Caco-2 (cell line): Measurements from ENCODE around the gene GPR15. TPM values are rescaled to one million over a fixed set of nuclear protein-coding genes. Genes with fewer than 3 reads are reported as not detected.

Source experiments
- BruUV-seq: library from RNA; stranded (reverse); fragments of 400-500 nt; replicated peaks from 2 replicates; lab custom pipeline; 2021; lab: Mats Ljungman, UMichigan
- CTCF ChIA-PET: fragments of 300-600 bp; sonication (Branson Sonifier 250); formaldehyde crosslinking; loops from one replicate; lab custom pipeline; 2022; ENCODE audit warnings: antibody characterized with exemption; lab: Charles Lee
- POLR2A ChIA-PET: fragments of 300-600 bp; sonication (Branson Sonifier 250); formaldehyde crosslinking; loops from one replicate; lab custom pipeline; 2022; ENCODE audit warnings: antibody characterized with exemption; lab: Charles Lee
- DNase-seq, 2 experiments: peaks; one replicate each; pipeline versions ENCODE4 v3.0.0 to v3.0.0-alpha.2; 2020 to 2022
- H3K27me3 ChIP-seq: replicated peaks from 2 replicates; pipeline ENCODE4 v1.6.0; 2011; ENCODE audit warnings: low read length; ENCODE audit not compliant: control insufficient read depth, insufficient read depth
- H3K36me3 ChIP-seq: 2 replicates; pipeline ENCODE4 v1.5.1; 2011; ENCODE audit warnings: low read length; ENCODE audit not compliant: control insufficient read depth, insufficient read depth
- H3K4me1 ChIP-seq: fragments of 250-450 bp; sonication (Bioruptor Pico); 2 replicates; pipeline ENCODE4 v1.5.1; 2020; ENCODE audit warnings: mild to moderate bottlenecking
- H3K4me3 ChIP-seq: 2 replicates; pipeline ENCODE4 v1.5.1; 2011; ENCODE audit warnings: low read depth, mild to moderate bottlenecking, control low read depth, low read length
- H3K9me3 ChIP-seq: fragments of 250-450 bp; sonication (Bioruptor Pico); 2 replicates; pipeline ENCODE4 v1.5.1; 2020; ENCODE audit warnings: mild to moderate bottlenecking, moderate library complexity
- H3K27ac Mint-ChIP-seq: one replicate; pipeline ENCODE4 v1.8.0; 2022; ENCODE audit warnings: mixed read lengths; ENCODE audit not compliant: unreplicated experiment
- H3K27me3 Mint-ChIP-seq: one replicate; pipeline ENCODE4 v1.8.0; 2022; ENCODE audit warnings: mixed read lengths; ENCODE audit not compliant: insufficient read depth, unreplicated experiment
- H3K36me3 Mint-ChIP-seq: one replicate; pipeline ENCODE4 v1.8.0; 2022; ENCODE audit warnings: mild to moderate bottlenecking, mixed read lengths; ENCODE audit not compliant: insufficient read depth, unreplicated experiment
- H3K4me1 Mint-ChIP-seq: one replicate; pipeline ENCODE4 v1.8.0; 2022; ENCODE audit warnings: low read depth, mixed read lengths; ENCODE audit not compliant: unreplicated experiment
- H3K4me3 Mint-ChIP-seq: one replicate; pipeline ENCODE4 v1.8.0; 2022; ENCODE audit warnings: mild to moderate bottlenecking, moderate library complexity, mixed read lengths; ENCODE audit not compliant: unreplicated experiment
- H3K9me3 Mint-ChIP-seq: one replicate; pipeline ENCODE4 v1.8.0; 2022; ENCODE audit warnings: mixed read lengths; ENCODE audit not compliant: unreplicated experiment
- intact Hi-C: fragments of 100-400 bp; cut with micrococcal nuclease; formaldehyde crosslinking; loops from one replicate; pipeline ENCODE4 v1.10.0; 2022; ENCODE audit not compliant: unreplicated experiment
- total RNA-seq: library from RNA; stranded (reverse); gene quantifications from 2 replicates; pipeline ENCODE4 v1.2.3, GENCODE V29; 2022
- TF ChIP-seq, protein P1 (sequence below), 2 experiments: fragments of 200-600 bp in 1 of 2; IDR thresholded peaks; 1 replicate in 1 of 2; 2 replicates in 1 of 2; pipeline versions ENCODE4 v1.5.1 to v1.8.0; 2011 to 2022; ENCODE audit warnings: antibody characterized with exemption in 1 of 2, control low read depth in 1 of 2, inconsistent platforms in 1 of 2, low read depth in 1 of 2, low read length in 1 of 2, mild to moderate bottlenecking in 1 of 2, moderate library complexity in 1 of 2; ENCODE audit not compliant: insufficient read depth in 1 of 2, severe bottlenecking in 1 of 2, unreplicated experiment in 1 of 2

GPR15 gene
- total RNA-seq, 1 experiment from 2014 or later, result not detected

DNA sequence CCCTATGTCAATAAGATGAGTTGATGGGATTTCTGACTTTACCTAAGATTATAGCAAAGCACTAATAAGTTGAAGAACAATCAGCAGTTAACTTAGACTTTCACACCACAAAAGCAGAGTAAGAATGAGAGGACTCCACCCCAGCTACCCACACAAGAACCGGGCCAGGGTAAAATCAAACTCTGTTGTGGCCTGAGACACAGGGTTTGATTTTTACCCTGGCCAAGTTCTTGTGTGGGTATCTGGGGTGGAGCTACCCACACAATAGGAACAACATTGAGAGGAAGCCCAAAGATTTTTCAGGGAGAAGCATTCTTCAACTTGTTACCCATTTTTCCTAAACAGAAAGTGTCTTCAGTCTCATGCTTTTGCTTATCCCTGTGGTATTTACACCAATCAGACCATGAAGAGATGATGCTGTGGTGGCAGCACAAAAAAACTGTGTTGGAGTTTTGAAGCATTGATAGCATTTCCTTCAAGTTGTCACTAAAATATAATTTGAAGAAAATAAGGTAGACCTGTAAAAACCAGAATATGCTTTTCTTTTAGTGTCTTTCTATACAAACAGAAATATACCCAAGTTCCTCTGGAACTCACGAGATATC lies 36.0 kb downstream of the GPR15 start:
- intact Hi-C loops, result no loop called here
- POLR2A ChIA-PET, result no interaction called here
- no peaks in the 10 kb centered on the region for H3K4me1 ChIP-seq
- H3K27ac Mint-ChIP-seq, result no peak overlapping the region
- H3K36me3 ChIP-seq, result no peaks in the 10 kb centered on the region
- no peaks in the 10 kb centered on the region for H3K27me3 Mint-ChIP-seq
- H3K36me3 Mint-ChIP-seq, result no peaks in the 10 kb centered on the region
- TF ChIP-seq, protein P1, sequence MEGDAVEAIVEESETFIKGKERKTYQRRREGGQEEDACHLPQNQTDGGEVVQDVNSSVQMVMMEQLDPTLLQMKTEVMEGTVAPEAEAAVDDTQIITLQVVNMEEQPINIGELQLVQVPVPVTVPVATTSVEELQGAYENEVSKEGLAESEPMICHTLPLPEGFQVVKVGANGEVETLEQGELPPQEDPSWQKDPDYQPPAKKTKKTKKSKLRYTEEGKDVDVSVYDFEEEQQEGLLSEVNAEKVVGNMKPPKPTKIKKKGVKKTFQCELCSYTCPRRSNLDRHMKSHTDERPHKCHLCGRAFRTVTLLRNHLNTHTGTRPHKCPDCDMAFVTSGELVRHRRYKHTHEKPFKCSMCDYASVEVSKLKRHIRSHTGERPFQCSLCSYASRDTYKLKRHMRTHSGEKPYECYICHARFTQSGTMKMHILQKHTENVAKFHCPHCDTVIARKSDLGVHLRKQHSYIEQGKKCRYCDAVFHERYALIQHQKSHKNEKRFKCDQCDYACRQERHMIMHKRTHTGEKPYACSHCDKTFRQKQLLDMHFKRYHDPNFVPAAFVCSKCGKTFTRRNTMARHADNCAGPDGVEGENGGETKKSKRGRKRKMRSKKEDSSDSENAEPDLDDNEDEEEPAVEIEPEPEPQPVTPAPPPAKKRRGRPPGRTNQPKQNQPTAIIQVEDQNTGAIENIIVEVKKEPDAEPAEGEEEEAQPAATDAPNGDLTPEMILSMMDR (IDR thresholded peaks at IDR 0.05; ENCODE audit: insufficient read depth in 1 of 2, low read depth in 1 of 2, low read length in 1 of 2, severe bottlenecking in 1 of 2, unreplicated experiment in 1 of 2), result no peak
- H3K9me3 Mint-ChIP-seq, result no peaks in the 10 kb centered on the region
- H3K4me1 Mint-ChIP-seq, result no peaks in the 10 kb centered on the region
- H3K4me3 Mint-ChIP-seq, result no peak overlapping the region
- H3K9me3 ChIP-seq, result no peaks in the 10 kb centered on the region
- CTCF ChIA-PET, result no interaction called here
- no TSS peak for BruUV-seq
- DNase-seq, result no peak
- H3K4me3 ChIP-seq, result no peak overlapping the region
- no peaks in the 10 kb centered on the region for H3K27me3 ChIP-seq

DNA sequence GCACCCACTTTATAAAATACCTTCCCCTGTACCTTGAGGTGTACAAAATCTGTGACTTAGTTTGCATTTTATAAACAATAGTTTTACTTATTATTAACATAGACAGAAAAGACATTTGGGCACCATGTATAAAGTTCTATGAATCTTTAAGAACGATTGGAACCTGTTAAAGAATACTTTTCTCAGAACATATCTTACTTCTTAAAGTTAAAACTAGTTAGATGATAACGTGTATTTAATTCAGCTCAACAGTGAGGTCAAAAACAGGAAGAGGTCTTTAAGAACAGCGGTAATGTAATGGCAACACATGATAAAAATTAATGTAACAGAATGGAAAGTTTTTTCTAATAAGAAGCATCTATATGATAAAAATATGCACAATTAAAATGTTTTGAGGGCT lies 36.6 kb downstream of the GPR15 start:
- no TSS peak for BruUV-seq
- ChIA-PET CTCF (no interaction called here), POLR2A (no interaction called here)
- Mint-ChIP-seq H3K4me3 (no peak overlapping the region), H3K4me1 (peaks cover 4% of the 10 kb centered on the region), H3K27ac (no peak overlapping the region), H3K27me3 (no peaks in the 10 kb centered on the region), H3K36me3 (no peaks in the 10 kb centered on the region), H3K9me3 (no peaks in the 10 kb centered on the region)
- H3K4me1 ChIP-seq, result no peaks in the 10 kb centered on the region
- intact Hi-C loops, result no loop called here
- H3K4me3 ChIP-seq, result no peak overlapping the region
- no peaks in the 10 kb centered on the region for H3K9me3 ChIP-seq
- no peaks in the 10 kb centered on the region for H3K27me3 ChIP-seq
- no peak for DNase-seq
- TF ChIP-seq, protein P1 (IDR thresholded peaks at IDR 0.05; ENCODE audit: insufficient read depth in 1 of 2, low read depth in 1 of 2, low read length in 1 of 2, severe bottlenecking in 1 of 2, unreplicated experiment in 1 of 2), result no peak
- H3K36me3 ChIP-seq, result no peaks in the 10 kb centered on the region

DNA sequence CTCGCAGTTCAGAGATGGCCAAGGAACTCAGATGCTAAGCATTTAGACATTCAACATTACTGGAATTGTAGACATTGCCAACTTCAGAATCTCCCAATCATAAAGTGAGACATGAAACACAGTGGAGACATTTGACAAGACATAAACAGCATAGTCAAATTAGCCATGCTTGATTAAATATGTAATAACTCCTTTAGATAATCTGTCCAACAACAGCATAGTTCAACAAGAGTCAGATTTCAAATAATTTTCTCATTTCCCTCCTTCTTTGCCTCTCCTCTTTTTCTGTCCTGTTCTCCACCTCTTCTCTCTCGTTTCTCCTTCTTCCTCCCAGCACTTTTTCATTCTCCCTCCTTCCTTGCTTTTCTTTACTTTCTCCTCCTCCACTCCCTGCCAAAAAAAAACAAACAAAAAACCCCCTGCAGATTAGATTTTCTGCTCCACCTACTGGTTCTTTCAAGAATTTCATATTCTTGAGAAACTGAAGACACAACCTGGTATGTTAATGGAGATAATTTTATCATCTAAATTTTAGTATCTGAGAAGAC lies 41.5 kb downstream of the GPR15 start:
- Histone ChIP-seq H3K36me3 (no peaks in the 10 kb centered on the region), H3K27me3 (no peaks in the 10 kb centered on the region), H3K9me3 (no peaks in the 10 kb centered on the region), H3K4me3 (no peak overlapping the region), H3K4me1 (no peaks in the 10 kb centered on the region)
- BruUV-seq, result no TSS peak
- TF ChIP-seq, protein P1 (IDR thresholded peaks at IDR 0.05; ENCODE audit: insufficient read depth in 1 of 2, low read depth in 1 of 2, low read length in 1 of 2, severe bottlenecking in 1 of 2, unreplicated experiment in 1 of 2), result peak; percentile 43 to 58
- H3K27ac Mint-ChIP-seq, result no peak overlapping the region
- ChIA-PET CTCF (no interaction called here), POLR2A (no interaction called here)
- intact Hi-C loops, result loop anchor here (1.0 to 10.0 kb wide), 4 partner anchors 50 to 534 kb away; no protein-coding TSS in a partner anchor
- H3K27me3 Mint-ChIP-seq, result no peaks in the 10 kb centered on the region
- H3K4me1 Mint-ChIP-seq, result peaks cover 12% of the 10 kb centered on the region
- no peaks in the 10 kb centered on the region for H3K9me3 Mint-ChIP-seq
- no peak overlapping the region for H3K4me3 Mint-ChIP-seq
- DNase-seq, result peak in 1 of 2 experiments; percentile 19
- H3K36me3 Mint-ChIP-seq, result no peaks in the 10 kb centered on the region
